ENCODE results near the gene PIK3C3. TPM values are rescaled to one million over a fixed set of nuclear protein-coding genes. Genes with fewer than 3 reads are reported as not detected.

PIK3C3 gene
- total and polyA plus RNA-seq, 2 of the 8 experiments (the other 6 are each of a cell fraction or from before 2014, with no cell fraction given): 15.3 to 47.4 TPM

- TF ChIP-seq CBX5 (IDR thresholded peaks at IDR 0.05; ENCODE audit: low read depth, low read length): no peak
- TF ChIP-seq GABPA (IDR thresholded peaks at IDR 0.05; ENCODE audit: borderline replicate concordance, insufficient read depth, low read length): no peak
- TF ChIP-seq SIN3A (conservative IDR thresholded peaks at IDR 0.05 in 1 of 2, IDR thresholded peaks at IDR 0.05 in 1 of 2; ENCODE audit: low read depth in 1 of 2, low read length in 2 of 2): no peak
- no peak for TF ChIP-seq TCF12 (IDR thresholded peaks at IDR 0.05; ENCODE audit: low read depth, low read length)
- no peak for TF ChIP-seq RAD21 (IDR thresholded peaks at IDR 0.05 in 1 of 2, conservative IDR thresholded peaks at IDR 0.05 in 1 of 2; ENCODE audit: low read depth in 2 of 2, low read length in 2 of 2)
These were observed 77.4 kb downstream of the PIK3C3 start (continued) for GRCh38 chr18:42032447-42032846.
